Heart right ventricle (tissue), 16 donors: ENCODE results near the gene S100A4. TPM values are rescaled to one million over a fixed set of nuclear protein-coding genes. Genes with fewer than 3 reads are reported as not detected.
"Not testable (repeated sequence)": the region's sequence is repeated elsewhere in the genome, so short reads cannot be mapped to it uniquely, and the experiment has no call there.

Experiments used
- ATAC-seq, 8 donors: fragments of 200-7000 bp; cut with Tn5 transposase; one replicate each; pipeline ENCODE4 v1.9.1; 2020; ENCODE audit warnings: mild to moderate bottlenecking in 8 of 8, moderate library complexity in 8 of 8, moderate number of reproducible peaks in 1 of 8
- DNase-seq, 2 donors: peaks; one replicate each; pipeline ENCODE4 v3.0.0-alpha.2; 2020
- H3K27ac ChIP-seq, 10 donors: fragments of 200-600 bp; sonication (generic) in 2 of 10; one replicate each; pipeline versions ENCODE4 v1.5.0 to v1.8.0; 2020 to 2022; ENCODE audit warnings: mild to moderate bottlenecking in 3 of 10
- H3K27me3 ChIP-seq, 7 donors: fragments of 200-600 bp; one replicate each; pipeline ENCODE4 v1.8.0; 2021 to 2022; ENCODE audit warnings: mild to moderate bottlenecking in 2 of 7
- H3K36me3 ChIP-seq, 9 donors: fragments of 200-600 bp; sonication (generic) in 1 of 9; one replicate each; pipeline versions ENCODE4 v1.5.0 to v1.8.0; 2020 to 2022; ENCODE audit warnings: mild to moderate bottlenecking in 2 of 9
- H3K4me1 ChIP-seq, 9 donors: fragments of 200-600 bp; sonication (generic) in 1 of 9; one replicate each; pipeline versions ENCODE4 v1.5.0 to v1.8.0; 2020 to 2022; ENCODE audit warnings: mild to moderate bottlenecking in 4 of 9
- H3K4me3 ChIP-seq, 10 donors: fragments of 200-600 bp; sonication (generic) in 2 of 10; one replicate each; pipeline versions ENCODE4 v1.5.0 to v1.8.0; 2020 to 2022; ENCODE audit warnings: mild to moderate bottlenecking in 7 of 10, moderate library complexity in 2 of 10
- H3K9me3 ChIP-seq, 11 donors: fragments of 200-600 bp in 10 of 11; sonication (generic) in 2 of 11; one replicate each; pipeline versions ENCODE4 v1.5.0 to v1.8.0; 2013 to 2022; ENCODE audit warnings: mild to moderate bottlenecking in 2 of 11, control low read depth in 1 of 11, moderate library complexity in 1 of 11
- WGBS, 2 donors: extraction: QIAGEN DNeasy Blood & Tissue Kit; methylation state at CpG; one replicate each; pipeline ENCODE4 v1.1.7; 2013; ENCODE audit warnings: inconsistent platforms in 1 of 2; 5-methylcytosine and 5-hydroxymethylcytosine counted together
- intact Hi-C, 10 donors: fragments of 100-400 bp; cut with DNase I; formaldehyde crosslinking; loops; one replicate each; pipeline versions ENCODE4 v1.11.1 to v1.14.2; 2022
- polyA plus RNA-seq, 2 donors: library from polyadenylated mRNA; stranded (reverse); fragments of 200-250 nt; gene quantifications; one replicate each; pipeline ENCODE4 v1.2.3, GENCODE V29; 2013
- total RNA-seq, 10 donors: library from RNA; stranded (reverse); fragmentation: NEBNext Ultra II Directional in 3 of 10; extraction: Animal tissue kit (Norgen Biotek cat#: 25700) in 3 of 10; gene quantifications; one replicate each; pipeline versions ENCODE4 v1.2.1 to v1.2.4, GENCODE V29; 2021 to 2023
- TF ChIP-seq, protein P1 (sequence below), 9 donors: fragments of 200-600 bp; sonication (generic) in 2 of 9; IDR thresholded peaks; one replicate each; pipeline versions ENCODE4 v1.5.0 to v1.8.0; 2021 to 2022; ENCODE audit warnings: antibody characterized with exemption in 9 of 9, mild to moderate bottlenecking in 5 of 9, moderate library complexity in 1 of 9
- donor health status: Arrhythmogenic right ventricular cardiomyopathy.
- donor health status: ischemic (EF 13 %, LVEDD 7.1; RV severe dilation, severe dysfunction).
- donor health status: healthy with polysubstance abuse.
- donor health status: DM: no; HTN: yes; CAD: no.
- donor health status: DM: no; HTN: no; CAD: no.
- donor health status: ischemic (EF 25% LVEDD 6.9; RV normal size, moderate dysfunction).
- donor health status: ischemic (EF 25% LVEDD 5.7; RV mildly dilated, moderate dysfunction).
- donor health status: healthy.
- donor health status: DM: yes; HTN: yes; CAD: no.
- donor health status: Ischemic cardiomyopathy.
- donor health status: ischemic (EF 35%, LVEDD 5.7; RV mildly dilated, moderate dysfunction).
- donor health status: nonischemic (EF 11% LVEDD 7.7; RV severe dilation, severe dysfunction).
- donor health status: DM: yes; HTN: yes; CAD: no.
- donor health status: PGD.
- donor health status: ischemic (EF 29% LVEDD 5.4; RV normal size, mild dysfunction).
- donor health status: nonischemic (EF 23%, LVEDD 6.1; RV moderate dilation, normal function).

Gene S100A4
- total and polyA plus RNA-seq, 12 donors: 29.4 to 755 (median 78.3) TPM

DNA sequence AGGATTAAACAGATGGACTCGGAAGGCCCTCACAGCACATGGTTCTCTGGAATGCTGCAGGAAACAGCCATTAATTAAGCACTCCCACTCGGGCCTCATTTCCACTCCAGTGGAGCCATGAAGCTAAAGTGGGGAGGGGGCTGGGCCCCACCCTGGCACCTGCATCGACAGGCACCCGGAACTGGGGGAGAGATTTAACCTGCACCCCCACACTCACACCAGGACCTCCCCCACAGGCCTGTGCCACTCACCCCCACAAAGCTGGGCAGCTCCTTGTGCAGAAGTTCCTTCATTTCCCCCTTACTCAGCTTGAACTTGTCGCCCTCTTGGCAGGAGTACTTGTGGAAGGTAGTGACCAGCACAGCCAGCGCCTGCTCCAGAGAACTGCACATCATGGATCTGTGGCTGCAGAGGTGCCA is 17.9 kb upstream of the S100A4 start:
- H3K4me3 ChIP-seq: no peak overlapping the region
- intact Hi-C loops: loop anchor here in 4 of 10 donors (10.0 kb wide), 2 partner anchors 49 to 209 kb away; partner anchors contain the start of gene S100A9 (in 3 of the 4)
- no peaks in the 10 kb centered on the region for H3K36me3 ChIP-seq
- ATAC-seq: no peak
- no peaks in the 10 kb centered on the region for H3K27me3 ChIP-seq
- H3K4me1 ChIP-seq: peaks cover 26 to 37% (median 32%) of the 10 kb centered on the region in 9 donors
- TF ChIP-seq, protein P1, sequence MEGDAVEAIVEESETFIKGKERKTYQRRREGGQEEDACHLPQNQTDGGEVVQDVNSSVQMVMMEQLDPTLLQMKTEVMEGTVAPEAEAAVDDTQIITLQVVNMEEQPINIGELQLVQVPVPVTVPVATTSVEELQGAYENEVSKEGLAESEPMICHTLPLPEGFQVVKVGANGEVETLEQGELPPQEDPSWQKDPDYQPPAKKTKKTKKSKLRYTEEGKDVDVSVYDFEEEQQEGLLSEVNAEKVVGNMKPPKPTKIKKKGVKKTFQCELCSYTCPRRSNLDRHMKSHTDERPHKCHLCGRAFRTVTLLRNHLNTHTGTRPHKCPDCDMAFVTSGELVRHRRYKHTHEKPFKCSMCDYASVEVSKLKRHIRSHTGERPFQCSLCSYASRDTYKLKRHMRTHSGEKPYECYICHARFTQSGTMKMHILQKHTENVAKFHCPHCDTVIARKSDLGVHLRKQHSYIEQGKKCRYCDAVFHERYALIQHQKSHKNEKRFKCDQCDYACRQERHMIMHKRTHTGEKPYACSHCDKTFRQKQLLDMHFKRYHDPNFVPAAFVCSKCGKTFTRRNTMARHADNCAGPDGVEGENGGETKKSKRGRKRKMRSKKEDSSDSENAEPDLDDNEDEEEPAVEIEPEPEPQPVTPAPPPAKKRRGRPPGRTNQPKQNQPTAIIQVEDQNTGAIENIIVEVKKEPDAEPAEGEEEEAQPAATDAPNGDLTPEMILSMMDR (IDR thresholded peaks at IDR 0.05): no peak
- 81 to 86% methylated on average over 6 of the region's 6 CpGs for WGBS, 2 donors
- no peak for DNase-seq
- no peaks in the 10 kb centered on the region for H3K9me3 ChIP-seq
- H3K27ac ChIP-seq: no peak overlapping the region

DNA sequence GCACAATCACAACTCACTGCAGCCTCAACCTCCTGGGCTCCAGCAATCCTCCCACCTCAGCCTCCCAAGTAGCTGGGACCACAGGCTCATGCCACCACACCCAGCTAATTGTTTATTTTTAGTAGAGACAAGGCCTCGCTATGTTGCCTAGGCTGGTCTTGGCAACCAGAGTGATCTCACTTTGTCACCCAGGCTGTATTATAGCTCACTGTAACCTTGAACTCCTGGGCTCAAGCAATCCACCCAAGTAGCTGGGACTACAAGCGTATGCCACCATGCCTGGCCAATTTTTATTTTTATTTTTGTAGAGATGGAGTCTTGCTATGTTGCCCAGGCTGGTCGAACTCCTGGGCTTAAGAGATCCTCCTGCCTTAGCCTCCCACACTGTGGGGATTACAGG is 16.4 kb upstream of the S100A4 start:
- H3K9me3 ChIP-seq, H3K4me3 ChIP-seq, DNase-seq, H3K27ac ChIP-seq, ATAC-seq, H3K36me3 ChIP-seq, H3K27me3 ChIP-seq: not testable (repeated sequence)
- intact Hi-C loops: loop anchor here in 4 of 10 donors (10.0 kb wide), 2 partner anchors 47 to 207 kb away; partner anchors contain the start of gene S100A9 (in 3 of the 4)
- H3K4me1 ChIP-seq: peaks cover 15 to 23% (median 18%) of the 10 kb centered on the region in 9 donors
- 88 to 91% methylated on average over 3 of the region's 3 CpGs for WGBS, 2 donors

- Histone ChIP-seq H3K27me3 (no peaks in the 10 kb centered on the region), H3K9me3 (no peaks in the 10 kb centered on the region), H3K4me1 (peaks cover 12 to 18% (median 13%) of the 10 kb centered on the region in 9 donors), H3K36me3 (no peaks in the 10 kb centered on the region), H3K4me3 (no peak overlapping the region), H3K27ac (no peak overlapping the region)
- TF ChIP-seq, protein P1 (IDR thresholded peaks at IDR 0.05): no peak
- intact Hi-C loops: loop anchor here in 4 of 10 donors (10.0 kb wide), 2 partner anchors 47 to 207 kb away; partner anchors contain the start of gene S100A9 (in 3 of the 4)
- DNase-seq (no peak), ATAC-seq (no peak)
- 96 to 98% methylated on average over 3 of the region's 3 CpGs for WGBS, 2 donors
Observed at GRCh38 chr1:153561466-153561985, 15.9 kb upstream of the S100A4 start.

DNA sequence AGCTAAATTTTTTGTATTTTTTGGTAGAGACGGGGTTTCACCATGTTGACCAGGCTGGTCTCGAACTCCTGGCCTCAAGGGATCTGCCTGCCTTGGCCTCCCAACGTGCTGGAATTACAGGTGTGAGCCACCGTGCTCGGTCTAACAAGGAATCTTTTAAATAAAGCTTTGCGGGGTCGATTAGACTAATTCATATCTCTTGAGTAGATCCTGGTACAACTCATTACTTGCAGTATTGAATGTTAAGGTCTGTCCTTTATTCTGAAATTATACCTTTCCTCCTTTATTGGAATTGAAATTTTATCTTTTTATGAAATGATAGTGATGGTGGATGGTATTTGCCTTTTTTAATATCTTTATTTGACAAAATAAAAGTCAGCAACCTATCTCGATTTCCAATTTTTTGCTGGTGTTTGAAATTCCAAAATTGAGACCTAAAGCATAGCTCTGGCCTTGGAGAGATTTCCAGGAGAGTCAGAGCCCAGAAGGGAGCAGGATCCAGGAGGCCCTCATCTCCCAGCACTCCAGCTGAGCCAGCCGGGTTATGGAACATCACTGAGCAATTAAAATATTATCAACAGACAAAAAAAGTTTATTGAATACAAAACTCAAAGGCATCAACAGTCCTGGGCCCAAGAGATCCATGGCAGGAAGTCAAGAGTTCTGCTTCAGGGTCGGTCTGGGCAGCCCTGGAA is 15.3 kb upstream of the S100A4 start:
- H3K9me3 ChIP-seq: no peaks in the 10 kb centered on the region
- TF ChIP-seq, protein P1 (IDR thresholded peaks at IDR 0.05): no peak
- H3K27me3 ChIP-seq: no peaks in the 10 kb centered on the region
- intact Hi-C loops: loop anchor here in 4 of 10 donors (10.0 kb wide), 2 partner anchors 46 to 206 kb away; partner anchors contain the start of gene S100A9 (in 3 of the 4)
- DNase-seq: no peak
- H3K27ac ChIP-seq: no peak overlapping the region
- no peaks in the 10 kb centered on the region for H3K36me3 ChIP-seq
- 87 to 88% methylated on average over 10 of the region's 10 CpGs for WGBS, 2 donors
- H3K4me1 ChIP-seq: peaks cover 6 to 12% (median 7%) of the 10 kb centered on the region in 9 donors
- no peak for ATAC-seq
- H3K4me3 ChIP-seq: no peak overlapping the region
